K562 (cell line): ENCODE measurements around the gene TNNT3. TPM values are rescaled to one million over a fixed set of nuclear protein-coding genes. Genes with fewer than 3 reads are reported as not detected.

Source experiments
- ATAC-seq: fragments of 200-7000 bp; cut with Tn5 transposase; 3 replicates; pipeline ENCODE4 v1.9.1; 2020; ENCODE audit warnings: moderate library complexity
- BruUV-seq: library from RNA; stranded (reverse); fragments of 400-500 nt; replicated peaks from 2 replicates; lab custom pipeline; 2021; lab: Mats Ljungman, UMichigan
- CTCF ChIA-PET: fragments of 300-600 bp; formaldehyde crosslinking; extraction: SDS; loops from one replicate; lab custom pipeline; 2021; ENCODE audit warnings: low intra/inter-chr PET ratio; lab: Yijun Ruan, JAX
- POLR2A ChIA-PET: fragments of 300-600, 350-650 bp; sonication (Branson Sonifier 250); formaldehyde crosslinking; extraction: SDS; loops from one replicate; lab custom pipeline; 2021; ENCODE audit warnings: antibody characterized with exemption, inconsistent platforms; lab: Yijun Ruan, JAX
- DNase-seq, 4 experiments: peaks; one replicate each; pipeline versions ENCODE4 v3.0.0 to v3.0.0-alpha.2; 2011 to 2018; ENCODE audit warnings: low spot score in 3 of 4, mixed read lengths in 3 of 4; ENCODE audit errors: extremely low read depth in 1 of 4
- FAIRE-seq: peaks from 2 replicates; lab custom pipeline; 2011; peaks lifted over from hg19 to GRCh38; lab: Jason Lieb, UNC
- H2AFZ ChIP-seq: 2 replicates; pipeline ENCODE4 v1.6.0; 2011; ENCODE audit warnings: low read depth, low read length, control low read depth, inconsistent platforms
- H3K27ac ChIP-seq: fragments of 200-600 bp; 3 replicates; pipeline ENCODE4 v1.8.0; 2011; ENCODE audit warnings: low read depth, mild to moderate bottlenecking, control low read depth, inconsistent platforms, low read length, moderate library complexity, mixed read lengths; ENCODE audit errors: extremely low read depth
- H3K27me3 ChIP-seq, 2 experiments: fragments of 300-600 bp in 1 of 2; 2 replicates in 1 of 2; 3 replicates in 1 of 2; pipeline versions ENCODE4 v1.6.0 to v1.8.0; 2011; ENCODE audit warnings: inconsistent platforms in 2 of 2, low read length in 2 of 2, mild to moderate bottlenecking in 1 of 2, mixed read lengths in 1 of 2, moderate library complexity in 1 of 2; ENCODE audit not compliant: control insufficient read depth in 2 of 2, insufficient read depth in 2 of 2
- H3K36me3 ChIP-seq: fragments of 300-600 bp; 3 replicates; pipeline ENCODE4 v1.8.0; 2011; ENCODE audit warnings: mild to moderate bottlenecking, low read length, inconsistent platforms; ENCODE audit not compliant: control insufficient read depth, insufficient read depth
- H3K4me1 ChIP-seq, 2 experiments: fragments of 200-600 bp in 1 of 2; replicated peaks in 1 of 2; 2 replicates in 1 of 2; 3 replicates in 1 of 2; pipeline versions ENCODE4 v1.5.1 to v1.8.0; 2011; ENCODE audit warnings: inconsistent platforms in 2 of 2, low read length in 2 of 2, mild to moderate bottlenecking in 1 of 2, mixed read lengths in 1 of 2, moderate library complexity in 1 of 2; ENCODE audit not compliant: control insufficient read depth in 2 of 2, insufficient read depth in 2 of 2
- H3K4me2 ChIP-seq: 2 replicates; pipeline ENCODE4 v1.6.1; 2011; ENCODE audit warnings: low read length, control low read depth, inconsistent platforms, mixed read lengths; ENCODE audit not compliant: insufficient read depth
- H3K4me3 ChIP-seq: fragments of 200-600 bp; sonication (generic), shearing (Covaris generic); 2 replicates; pipeline ENCODE4 v1.5.1; 2016; ENCODE audit warnings: control low read depth, inconsistent platforms
- H3K79me2 ChIP-seq: fragments of 200-600 bp; 3 replicates; pipeline ENCODE4 v1.8.0; 2011; ENCODE audit warnings: low read length, inconsistent platforms; ENCODE audit not compliant: control insufficient read depth, insufficient read depth
- H3K9ac ChIP-seq, 2 experiments: 2 replicates each; pipeline versions ENCODE4 v1.6.0 to v1.6.1; 2011; ENCODE audit warnings: low read depth in 2 of 2, low read length in 2 of 2, control low read depth in 1 of 2, inconsistent platforms in 1 of 2, mild to moderate bottlenecking in 1 of 2, mixed read lengths in 1 of 2; ENCODE audit not compliant: insufficient read depth in 1 of 2
- H3K9me1 ChIP-seq: one replicate; pipeline ENCODE4 v1.6.0; 2011; ENCODE audit warnings: inconsistent platforms, mild to moderate bottlenecking, low read length, moderate library complexity; ENCODE audit not compliant: control insufficient read depth, insufficient read depth
- H3K9me3 ChIP-seq: replicated peaks from 2 replicates; pipeline ENCODE4 v1.5.1; 2011; ENCODE audit warnings: low read depth, low read length, inconsistent platforms; ENCODE audit not compliant: control insufficient read depth, insufficient read depth
- H4K20me1 ChIP-seq: replicated peaks from 2 replicates; pipeline ENCODE4 v1.6.1; 2011; ENCODE audit warnings: low read length, inconsistent platforms, mixed read lengths; ENCODE audit not compliant: control insufficient read depth, insufficient read depth
- GTF2E2 ChIP-seq: fragments of 200-800 bp; sonication (Bioruptor generic); IDR thresholded peaks from 2 replicates; pipeline ENCODE4 v1.6.1; 2016; ENCODE audit warnings: missing genetic modification characterization, missing compliant biosample characterization
- PHF21A ChIP-seq: fragments of 450-650 bp; IDR thresholded peaks from 2 replicates; pipeline ENCODE4 v1.6.1; 2017; ENCODE audit warnings: low read depth, borderline replicate concordance
- RAD51 ChIP-seq: fragments of 450-650 bp; IDR thresholded peaks from 2 replicates; pipeline ENCODE4 v1.7.1; 2016; ENCODE audit warnings: low read depth, mild to moderate bottlenecking, borderline replicate concordance
- SMAD2 ChIP-seq: fragments of 150-350 bp; IDR thresholded peaks from 2 replicates; pipeline ENCODE4 v1.6.1; 2014; ENCODE audit warnings: low read depth, mild to moderate bottlenecking, low read length
- SMARCC2 ChIP-seq: fragments of 450-650 bp; IDR thresholded peaks from 2 replicates; pipeline ENCODE4 v1.6.1; 2017; ENCODE audit warnings: antibody characterized with exemption, moderate library complexity, mild to moderate bottlenecking, low read depth
- SUPT5H ChIP-seq: fragments of 450-650 bp; IDR thresholded peaks from 2 replicates; pipeline ENCODE4 v1.6.1; 2016
- TBL1XR1 ChIP-seq, 2 experiments: IDR thresholded peaks; 2 replicates each; pipeline ENCODE4 v1.6.1; 2012; ENCODE audit warnings: improper control_type of control experiment in 2 of 2, low read length in 2 of 2, mild to moderate bottlenecking in 1 of 2
- WGBS: fragments of 100-300 bp; shearing (Covaris generic); methylation state at CpG from one replicate; pipeline ENCODE4 v1.1.6; 2016; ENCODE audit warnings: low coverage, mixed read lengths; ENCODE audit not compliant: insufficient coverage; ENCODE audit errors: missing lambda C conversion rate; 5-methylcytosine and 5-hydroxymethylcytosine counted together
- in situ Hi-C: fragments of 300-500 bp; cut with MboI; formaldehyde crosslinking; loops from 4 replicates; pipeline ENCODE4 v1.15.0; 2018; ENCODE audit warnings: inconsistent platforms, mixed read lengths
- intact Hi-C: fragments of 100-400 bp; cut with micrococcal nuclease; formaldehyde crosslinking; loops from 2 replicates; pipeline ENCODE4 v1.14.2; 2022
- polyA plus RNA-seq, 8 experiments: library from polyadenylated mRNA; depleted of rRNA in 4 of 8; stranded (reverse) in 5 of 8; unstranded in 3 of 8; fragments of >200 nt; fragmentation: Nextera tagmentation in 2 of 8; fragmentation: Illumina TruSeq in 1 of 8; extraction: Ambion mirVana in 2 of 8; extraction: Trizol in 1 of 8; gene quantifications; 2 replicates each; pipeline versions ENCODE4 v1.2.1 to v1.2.3, GENCODE V29; 2011 to 2014; ENCODE audit warnings: inconsistent platforms in 1 of 8, missing spikeins in 1 of 8
- total RNA-seq, 7 experiments: library from RNA; depleted of rRNA in 6 of 7; stranded (reverse); fragments of >200 nt in 6 of 7; fragmentation: Illumina TruSeq in 2 of 7; extraction: Trizol in 2 of 7; gene quantifications; 2 replicates each; pipeline versions ENCODE4 v1.2.1 to v1.2.3, GENCODE V29; 2011 to 2021; ENCODE audit warnings: low replicate concordance in 1 of 7

The TNNT3 gene
- total and polyA plus RNA-seq, 9 of the 15 experiments (the other 6 are each of a cell fraction or from before 2014, with no cell fraction given): 0.10 TPM; not detected in 8

DNA sequence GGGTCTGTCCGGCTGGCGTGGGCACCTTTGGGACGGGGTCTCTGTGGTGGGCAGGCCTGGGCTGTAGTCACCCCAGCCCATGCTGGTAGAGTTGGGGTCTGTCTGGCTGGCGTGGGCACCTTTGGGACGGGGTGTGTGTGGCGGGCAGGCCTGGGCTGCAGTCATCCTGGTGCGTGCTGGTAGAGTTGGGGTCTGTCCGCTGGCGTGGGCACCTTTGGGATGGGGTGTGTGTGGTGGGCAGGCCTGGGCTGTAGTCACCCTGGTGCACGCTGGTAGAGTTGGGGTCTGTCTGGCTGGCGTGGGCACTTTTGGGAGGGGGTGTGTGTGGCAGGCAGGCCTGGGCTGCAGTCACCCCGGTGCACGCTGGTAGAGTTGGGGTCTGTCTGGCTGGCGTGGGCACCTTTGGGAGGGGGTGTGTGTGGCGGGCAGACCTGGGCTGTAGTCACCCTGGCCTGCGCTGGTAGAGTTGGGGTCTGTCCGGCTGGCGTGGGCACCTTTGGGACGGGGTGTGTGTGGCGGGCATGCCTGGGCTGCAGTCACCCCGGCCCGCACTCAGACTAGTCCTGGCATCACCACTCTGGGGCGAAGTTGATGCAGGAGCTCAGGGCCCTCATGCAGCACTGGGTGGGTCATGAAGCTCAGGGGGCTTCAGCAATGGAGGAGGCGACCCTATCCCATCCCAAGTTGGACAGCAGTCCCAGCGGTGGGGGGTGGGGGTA, 47.1 kb upstream of the TNNT3 start:
- no peaks in the 10 kb centered on the region for H3K9me1 ChIP-seq
- no peak overlapping the region for H3K4me3 ChIP-seq
- H3K9me3 ChIP-seq: no peaks in the 10 kb centered on the region
- peaks cover 0 to 44% of the 10 kb centered on the region in 2 experiments; a peak in 2 of 5 replicates for H3K4me1 ChIP-seq
- in situ Hi-C loops (loop anchor here (10.0 kb wide), 1 partner anchor 132 kb away; no protein-coding TSS in a partner anchor), intact Hi-C loops (no loop called here)
- DNase-seq (no peak), ATAC-seq (no peak), FAIRE-seq (no peak)
- H3K9ac ChIP-seq: no peak overlapping the region
- 3% methylated on average over 24 of the region's 25 CpGs for WGBS
- H3K79me2 ChIP-seq: no peaks in the 10 kb centered on the region
- ChIA-PET POLR2A (no interaction called here), CTCF (no interaction called here)
- TF ChIP-seq TBL1XR1 (IDR thresholded peaks at IDR 0.05; ENCODE audit: low read length in 2 of 2): no peak
- TF ChIP-seq GTF2E2 (tag): no peak
- TF ChIP-seq RAD51: no peak
- TF ChIP-seq SUPT5H: no peak
- TF ChIP-seq SMAD2: no peak
- TF ChIP-seq SMARCC2: no peak
- TF ChIP-seq PHF21A: no peak
- no TSS peak for BruUV-seq
- H3K27ac ChIP-seq: no peak overlapping the region
- H3K36me3 ChIP-seq: no peaks in the 10 kb centered on the region
- H3K27me3 ChIP-seq: peaks cover 15 to 59% of the 10 kb centered on the region in 2 experiments; a peak in 4 of 5 replicates
- no peak overlapping the region for H2AFZ ChIP-seq
- H3K4me2 ChIP-seq: no peak overlapping the region
- 0 out of 2 replicates have a peak, but pooled peaks cover 5% of the 10 kb centered on the region for H4K20me1 ChIP-seq
